Pancreas (tissue), 10 donors: ENCODE measurements around the gene IPCEF1. TPM values are rescaled to one million over a fixed set of nuclear protein-coding genes. Genes with fewer than 3 reads are reported as not detected.
"Not testable (repeated sequence)": the region's sequence is repeated elsewhere in the genome, so short reads cannot be mapped to it uniquely, and the experiment has no call there.

ENCODE experiments used
- ATAC-seq, 4 donors: fragments of 200-7000 bp; cut with Tn5 transposase; one replicate each; pipeline versions ENCODE4 v1.8.0 to v1.9.1; 2020; ENCODE audit warnings: mild to moderate bottlenecking in 4 of 4, moderate library complexity in 4 of 4
- DNase-seq, 6 donors: peaks; one replicate each; pipeline ENCODE4 v3.0.0-alpha.2; 2020
- FAIRE-seq: peaks from 2 replicates; lab custom pipeline; 2012; peaks lifted over from hg19 to GRCh38; lab: Jason Lieb, UNC
- H3K27ac ChIP-seq, 4 donors: fragments of 200-600 bp; sonication (generic); 1 replicate in 3 of 4; 2 replicates in 1 of 4; pipeline versions ENCODE4 v1.5.0 to v1.8.0; 2020
- H3K27me3 ChIP-seq, 4 donors: fragments of 200-600 bp; one replicate each; pipeline ENCODE4 v1.8.0; 2021
- H3K36me3 ChIP-seq, 3 donors: fragments of 200-600 bp; sonication (generic) in 1 of 3; one replicate each; pipeline versions ENCODE4 v1.5.0 to v1.8.0; 2020 to 2021
- H3K4me1 ChIP-seq, 3 donors: fragments of 200-600 bp; one replicate each; pipeline ENCODE4 v1.8.0; 2021
- H3K4me3 ChIP-seq, 4 donors: fragments of 200-600 bp; sonication (generic) in 2 of 4; one replicate each; pipeline versions ENCODE4 v1.5.0 to v1.8.0; 2020 to 2021
- H3K9me3 ChIP-seq, 4 donors: fragments of 200-600 bp; one replicate each; pipeline ENCODE4 v1.8.0; 2021
- WGBS, 2 donors: extraction: QIAGEN DNeasy Blood & Tissue Kit; methylation state at CpG; one replicate each; pipeline ENCODE4 v1.1.7; 2013; 5-methylcytosine and 5-hydroxymethylcytosine counted together
- intact Hi-C, 3 donors: fragments of 100-400 bp; cut with DNase I; formaldehyde crosslinking; loops; one replicate each; pipeline versions ENCODE4 v1.11.1 to v1.14.2; 2022
- polyA plus RNA-seq, 2 donors: library from polyadenylated mRNA; stranded (reverse); fragments of 200-250 nt; gene quantifications; one replicate each; pipeline ENCODE4 v1.2.3, GENCODE V29; 2013
- total RNA-seq, 6 donors: library from RNA; stranded (reverse); fragmentation: NEBNext Ultra II Directional in 4 of 6; extraction: Animal tissue kit (Norgen Biotek cat#: 25700) in 4 of 6; gene quantifications; one replicate each; pipeline versions ENCODE4 v1.2.1 to v1.2.4, GENCODE V29; 2021 to 2023
- TF ChIP-seq, protein P1 (sequence below), 4 donors: fragments of 200-600 bp; sonication (generic) in 3 of 4; IDR thresholded peaks; one replicate each; pipeline versions ENCODE4 v1.5.0 to v1.8.0; 2021; ENCODE audit warnings: antibody characterized with exemption in 4 of 4
- donor health status: healthy with polysubstance abuse.
- donor health status: DM: no; HTN: no; CAD: no; lungs with moderate emphysema.
- donor health status: DM: no; HTN: no; CAD: no.
- donor health status: control.
- donor health status: control.
- donor health status: Bipolar disorder and iron deficiency.
- donor health status: DM: yes; HTN: yes; CAD: no.
- donor health status: DM: no; HTN: no; CAD: no.
- donor health status: DM: no; HTN: no; CAD: no.
- donor health status: DM: yes; HTN: yes; CAD: no.

The IPCEF1 gene
- total and polyA plus RNA-seq, 8 donors: 0.53 to 4.4 (median 1.8) TPM

DNA sequence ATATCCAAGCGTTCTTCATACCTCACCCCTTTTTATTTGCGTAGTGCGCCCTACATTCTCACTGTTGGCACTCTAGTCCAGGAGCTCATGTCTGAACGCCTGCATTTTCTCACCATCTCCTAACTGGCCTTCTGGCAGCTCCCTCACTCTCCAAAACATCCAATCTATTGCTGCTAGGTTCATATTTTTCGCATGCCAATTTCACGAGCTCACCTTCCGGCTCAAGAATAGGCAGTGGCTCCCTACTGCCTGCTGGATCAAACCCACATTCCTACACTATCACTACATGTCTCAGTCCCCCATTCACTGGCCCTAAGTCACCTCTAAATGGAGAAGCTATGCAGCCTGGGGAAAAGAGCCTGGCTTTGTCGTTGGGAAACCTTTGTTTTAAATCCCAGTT, 115.0 kb downstream of the IPCEF1 start:
- intact Hi-C loops: no loop called here
- Histone ChIP-seq H3K27me3 (no peaks in the 10 kb centered on the region), H3K36me3 (no peaks in the 10 kb centered on the region), H3K4me3 (no peak overlapping the region), H3K4me1 (no peaks in the 10 kb centered on the region), H3K9me3 (no peaks in the 10 kb centered on the region), H3K27ac (no peak overlapping the region)
- TF ChIP-seq, protein P1, sequence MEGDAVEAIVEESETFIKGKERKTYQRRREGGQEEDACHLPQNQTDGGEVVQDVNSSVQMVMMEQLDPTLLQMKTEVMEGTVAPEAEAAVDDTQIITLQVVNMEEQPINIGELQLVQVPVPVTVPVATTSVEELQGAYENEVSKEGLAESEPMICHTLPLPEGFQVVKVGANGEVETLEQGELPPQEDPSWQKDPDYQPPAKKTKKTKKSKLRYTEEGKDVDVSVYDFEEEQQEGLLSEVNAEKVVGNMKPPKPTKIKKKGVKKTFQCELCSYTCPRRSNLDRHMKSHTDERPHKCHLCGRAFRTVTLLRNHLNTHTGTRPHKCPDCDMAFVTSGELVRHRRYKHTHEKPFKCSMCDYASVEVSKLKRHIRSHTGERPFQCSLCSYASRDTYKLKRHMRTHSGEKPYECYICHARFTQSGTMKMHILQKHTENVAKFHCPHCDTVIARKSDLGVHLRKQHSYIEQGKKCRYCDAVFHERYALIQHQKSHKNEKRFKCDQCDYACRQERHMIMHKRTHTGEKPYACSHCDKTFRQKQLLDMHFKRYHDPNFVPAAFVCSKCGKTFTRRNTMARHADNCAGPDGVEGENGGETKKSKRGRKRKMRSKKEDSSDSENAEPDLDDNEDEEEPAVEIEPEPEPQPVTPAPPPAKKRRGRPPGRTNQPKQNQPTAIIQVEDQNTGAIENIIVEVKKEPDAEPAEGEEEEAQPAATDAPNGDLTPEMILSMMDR (IDR thresholded peaks at IDR 0.05): no peak
- ATAC-seq: no peak
- FAIRE-seq: no peak
- WGBS, 2 donors: 87 to 88% methylated on average over 8 of the region's 8 CpGs
- DNase-seq: no peak

DNA sequence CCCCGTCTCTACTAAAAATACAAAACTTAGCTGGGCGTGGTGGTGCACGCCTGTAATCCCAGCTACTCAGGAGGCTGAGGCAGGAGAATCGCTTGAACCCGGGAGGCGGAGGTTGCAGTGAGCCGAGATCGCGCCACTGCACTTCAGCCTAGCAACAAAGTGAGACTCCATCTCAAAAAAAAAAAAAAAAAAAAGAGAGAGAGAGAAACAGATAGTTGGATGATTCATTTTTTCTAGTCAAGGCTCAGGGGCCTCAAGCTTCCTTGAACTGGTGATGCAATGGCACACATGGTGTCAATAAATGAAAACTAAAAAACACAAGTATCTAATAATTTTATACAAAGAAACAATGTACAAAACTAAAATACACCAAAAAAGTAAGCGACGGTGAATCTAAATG, 115.5 kb downstream of the IPCEF1 start:
- DNase-seq, H3K27ac ChIP-seq, H3K27me3 ChIP-seq, H3K36me3 ChIP-seq, H3K4me3 ChIP-seq, FAIRE-seq, H3K9me3 ChIP-seq, ATAC-seq, H3K4me1 ChIP-seq, intact Hi-C loops: not testable (repeated sequence)
- 92 to 94% methylated on average over 11 of the region's 11 CpGs for WGBS, 2 donors

DNA sequence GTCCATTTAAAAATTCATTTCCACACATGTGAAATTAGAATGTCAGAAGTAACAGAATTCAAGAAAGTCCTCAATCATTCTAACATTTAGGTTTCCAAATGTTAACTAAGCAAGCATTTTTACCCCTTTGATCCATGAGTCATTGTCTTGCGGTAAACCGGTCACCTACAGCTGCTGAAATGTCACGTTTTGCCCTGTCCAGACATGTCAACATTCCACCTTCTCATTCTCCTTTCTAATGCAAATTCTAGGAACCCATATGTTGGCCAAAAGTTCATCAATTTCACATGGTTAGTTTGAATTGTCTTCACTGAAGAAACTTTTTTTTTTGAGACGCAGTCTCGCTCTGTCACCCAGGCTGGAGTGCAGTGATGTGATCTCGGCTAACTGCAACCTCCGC, 117.2 kb downstream of the IPCEF1 start:
- Histone ChIP-seq H3K27me3 (no peaks in the 10 kb centered on the region), H3K9me3 (no peaks in the 10 kb centered on the region), H3K4me3 (no peak overlapping the region), H3K4me1 (no peaks in the 10 kb centered on the region), H3K27ac (no peak overlapping the region), H3K36me3 (no peaks in the 10 kb centered on the region)
- no peak for DNase-seq
- TF ChIP-seq, protein P1 (IDR thresholded peaks at IDR 0.05): no peak
- no peak for FAIRE-seq
- intact Hi-C loops: no loop called here
- ATAC-seq: no peak
- WGBS, 2 donors: 80 to 91% methylated on average over 7 of the region's 7 CpGs

DNA sequence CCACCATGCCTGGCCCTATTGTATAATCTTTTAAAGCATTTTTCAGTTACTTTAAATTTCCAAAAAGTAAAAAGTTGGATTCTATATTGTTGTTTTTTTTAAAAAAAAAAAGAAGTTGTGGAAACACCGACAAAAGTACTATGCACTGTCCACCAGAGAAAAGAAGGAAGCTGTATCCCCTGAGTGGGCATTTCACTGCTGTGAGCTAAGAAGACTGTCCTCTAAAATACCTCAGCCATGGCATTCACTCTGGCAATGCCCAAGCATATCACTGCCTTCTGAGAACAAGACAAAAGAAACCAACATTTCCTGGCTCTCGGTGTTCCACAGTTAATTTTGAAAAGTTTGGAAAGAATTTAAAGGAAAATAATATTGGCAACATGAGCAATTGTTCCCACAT, 117.8 kb downstream of the IPCEF1 start:
- Histone ChIP-seq H3K9me3 (no peaks in the 10 kb centered on the region), H3K27ac (no peak overlapping the region), H3K36me3 (no peaks in the 10 kb centered on the region), H3K27me3 (no peaks in the 10 kb centered on the region), H3K4me3 (no peak overlapping the region), H3K4me1 (no peaks in the 10 kb centered on the region)
- intact Hi-C loops: no loop called here
- DNase-seq (no peak), ATAC-seq (no peak), FAIRE-seq (no peak)
- WGBS, 2 donors: 86 to 91% methylated on average over 2 of the region's 2 CpGs
- TF ChIP-seq, protein P1 (IDR thresholded peaks at IDR 0.05): no peak

DNA sequence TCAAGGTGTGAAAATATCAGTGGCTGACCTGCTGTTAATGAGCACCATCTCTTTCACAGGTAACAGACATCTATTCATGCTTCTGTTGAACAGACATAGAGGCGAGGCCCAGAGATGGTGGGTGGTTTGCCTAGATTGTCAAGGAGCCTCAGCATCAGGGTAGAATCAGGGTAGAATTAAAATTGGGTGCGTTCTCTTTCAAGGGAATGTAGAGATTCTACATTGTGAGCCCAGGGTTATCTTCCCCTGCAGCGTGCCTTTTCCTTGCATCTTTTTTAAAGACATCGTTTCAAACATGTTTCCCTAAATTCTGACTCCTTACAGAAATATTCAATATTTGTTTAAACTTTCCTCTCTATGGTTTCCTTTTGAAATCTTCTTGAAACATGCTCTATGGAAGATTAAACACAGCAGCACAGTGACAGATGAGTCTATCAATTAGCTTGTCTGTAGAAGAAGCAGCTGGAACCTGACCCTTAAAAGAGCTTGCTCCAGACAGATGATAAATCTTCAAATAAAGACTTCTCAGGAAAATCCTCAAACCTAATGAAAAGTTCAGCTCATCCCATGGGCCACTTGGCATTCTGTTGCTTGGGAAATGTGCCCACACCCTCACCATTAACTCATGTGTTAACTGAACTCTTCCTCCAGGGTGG, 119.8 kb downstream of the IPCEF1 start:
- Histone ChIP-seq H3K4me3 (no peak overlapping the region), H3K9me3 (no peaks in the 10 kb centered on the region), H3K27me3 (no peaks in the 10 kb centered on the region), H3K36me3 (no peaks in the 10 kb centered on the region), H3K4me1 (no peaks in the 10 kb centered on the region), H3K27ac (no peak overlapping the region)
- ATAC-seq (no peak), DNase-seq (no peak), FAIRE-seq (no peak)
- TF ChIP-seq, protein P1 (IDR thresholded peaks at IDR 0.05): no peak
- intact Hi-C loops: no loop called here
- 84 to 85% methylated on average over 4 of the region's 4 CpGs for WGBS, 2 donors
